Measurements from ENCODE around the gene SRSF8.

Gene SRSF8

GRCh38 chr11:95085117-95085816, 18.5 kb downstream of the SRSF8 start:
- ChIA-PET POLR2A (interaction anchor here (0.6 to 0.7 kb wide), 2 partner anchors 13 to 144 kb away, joined by 3 to 5 read pairs; no protein-coding TSS in a partner anchor), CTCF (interaction anchor here (1.4 to 21.2 kb wide), 5 partner anchors 9 to 61 kb away, joined by 3 to 306 read pairs (median 10); partner anchors contain the start of genes ENDOD1 and SRSF8)
- no peak for TF ChIP-seq CTCF (IDR thresholded peaks at IDR 0.05; ENCODE audit: control extremely low read depth, extremely low read depth, low read depth, missing control alignments)
- no peak for DNase-seq (ENCODE audit: extremely low spot score)

GRCh38 chr11:95086151-95086550, 19.4 kb downstream of the SRSF8 start:
- CTCF ChIA-PET: interaction anchor here (2.1 to 21.2 kb wide), 4 partner anchors 8 to 52 kb away, joined by 7 to 306 read pairs (median 74); partner anchors contain the start of genes ENDOD1 and SRSF8
- POLR2A ChIA-PET: no interaction called here
- no peak for TF ChIP-seq CTCF (IDR thresholded peaks at IDR 0.05; ENCODE audit: control extremely low read depth, extremely low read depth, low read depth, missing control alignments)
- no peak for DNase-seq (ENCODE audit: extremely low spot score)

GRCh38 chr11:95086836-95087570, 20.3 kb downstream of the SRSF8 start:
- DNase-seq (ENCODE audit: extremely low spot score): no peak
- ChIA-PET POLR2A (no interaction called here), CTCF (interaction anchor here (11.8 to 13.5 kb wide), 2 partner anchors 11 to 18 kb away, joined by 139 to 306 read pairs; partner anchors contain the start of gene SRSF8)
- TF ChIP-seq CTCF (IDR thresholded peaks at IDR 0.05; ENCODE audit: control extremely low read depth, extremely low read depth, low read depth, missing control alignments): no peak

GRCh38 chr11:95088946-95089619, 22.4 kb downstream of the SRSF8 start:
- TF ChIP-seq CTCF (IDR thresholded peaks at IDR 0.05; ENCODE audit: control extremely low read depth, extremely low read depth, low read depth, missing control alignments): no peak
- CTCF ChIA-PET: interaction anchor here (1.5 to 13.5 kb wide), 5 partner anchors 9 to 64 kb away, joined by 3 to 306 read pairs (median 8); partner anchors contain the start of gene SRSF8
- DNase-seq (ENCODE audit: extremely low spot score): peak; percentile 35
- POLR2A ChIA-PET: interaction anchor here (1.7 kb wide), 1 partner anchor 22 kb away, joined by 7 read pairs; the partner anchor contains the start of gene SRSF8

- DNase-seq (ENCODE audit: extremely low spot score): peak; percentile 91
- ChIA-PET POLR2A (interaction anchor here (0.5 to 1.7 kb wide), 2 partner anchors 23 to 73 kb away, joined by 3 to 7 read pairs; partner anchors contain the start of gene SRSF8), CTCF (interaction anchor here (0.7 to 13.5 kb wide), 12 partner anchors 8 to 616 kb away, joined by 3 to 306 read pairs (median 5); partner anchors contain the start of gene SRSF8)
- TF ChIP-seq CTCF (IDR thresholded peaks at IDR 0.05; ENCODE audit: control extremely low read depth, extremely low read depth, low read depth, missing control alignments): no peak
These were observed 23.2 kb downstream of the SRSF8 start, which contains the start of gene ENDOD1 for GRCh38 chr11:95089620-95090542. Gene ENDOD1 (plus strand): TSS chr11:95089846. CDS start chr11:95089928, 82 bp downstream.

All from GM10248 (cell line).